SK-N-SH treated with all-trans-retinoic acid at 6 μM for 48 hours (cell line): ENCODE measurements around the gene SUOX.

ENCODE experiments used
- ATAC-seq: fragments of 200-7000 bp; cut with Tn5 transposase; 3 replicates; pipeline ENCODE4 v1.9.1; 2020; ENCODE audit warnings: mild to moderate bottlenecking, moderate library complexity
- ARNTL ChIP-seq: fragments of 450-650 bp; formaldehyde crosslinking; IDR thresholded peaks from 2 replicates; pipeline ENCODE4 v1.5.0; 2020; ENCODE audit warnings: low read depth, mild to moderate bottlenecking, moderate library complexity, borderline replicate concordance
- BACH2 ChIP-seq: fragments of 250-450 bp; sonication (Bioruptor Pico); IDR thresholded peaks from 2 replicates; pipeline ENCODE4 v1.9.0; 2021; ENCODE audit warnings: mild to moderate bottlenecking, borderline replicate concordance
- ESRRG ChIP-seq: fragments of 250-450 bp; sonication (Bioruptor Pico); IDR thresholded peaks from 2 replicates; pipeline ENCODE4 v1.6.1; 2021; ENCODE audit warnings: mild to moderate bottlenecking
- ISL1 ChIP-seq: fragments of 250-450 bp; sonication (Bioruptor Pico); IDR thresholded peaks from 2 replicates; pipeline ENCODE4 v2.1.2; 2022; ENCODE audit warnings: mild to moderate bottlenecking, moderate library complexity
- OSR1 ChIP-seq: fragments of 250-450 bp; sonication (Bioruptor Pico); IDR thresholded peaks from 2 replicates; pipeline ENCODE4 v1.8.0; 2022; ENCODE audit warnings: moderate library complexity, mild to moderate bottlenecking, inconsistent platforms
- POU6F1 ChIP-seq: fragments of 250-450 bp; sonication (Bioruptor Pico); IDR thresholded peaks from 2 replicates; pipeline ENCODE4 v1.8.0; 2021; ENCODE audit warnings: low read depth, mild to moderate bottlenecking, moderate library complexity, borderline replicate concordance
- PPARA ChIP-seq: fragments of 250-450 bp; sonication (Bioruptor Pico); IDR thresholded peaks from 2 replicates; pipeline ENCODE4 v1.5.0; 2020; ENCODE audit warnings: mild to moderate bottlenecking, borderline replicate concordance
- RARB ChIP-seq: fragments of 250-450 bp; sonication (Bioruptor Pico); IDR thresholded peaks from 2 replicates; pipeline ENCODE4 v1.8.0; 2021; ENCODE audit warnings: mild to moderate bottlenecking, moderate library complexity
- SNAI2 ChIP-seq: fragments of 250-450 bp; sonication (Bioruptor Pico); IDR thresholded peaks from 2 replicates; pipeline ENCODE4 v1.5.0; 2020; ENCODE audit warnings: mild to moderate bottlenecking, moderate library complexity
- TCF4 ChIP-seq: fragments of 250-450 bp; sonication (Bioruptor Pico); IDR thresholded peaks from 2 replicates; pipeline ENCODE4 v1.8.0; 2021; ENCODE audit warnings: mild to moderate bottlenecking, moderate library complexity, borderline replicate concordance
- TOX ChIP-seq: fragments of 250-450 bp; sonication (Bioruptor Pico); IDR thresholded peaks from 2 replicates; pipeline ENCODE4 v1.8.0; 2021; ENCODE audit warnings: mild to moderate bottlenecking, moderate library complexity, borderline replicate concordance
- ZC3H10 ChIP-seq: fragments of 250-450 bp; sonication (Bioruptor Pico); IDR thresholded peaks from 2 replicates; pipeline ENCODE4 v1.5.1; 2021; ENCODE audit warnings: mild to moderate bottlenecking, moderate library complexity
- ZFP30 ChIP-seq: fragments of 450-650 bp; formaldehyde crosslinking; IDR thresholded peaks from 2 replicates; pipeline ENCODE4 v1.5.0; 2022; ENCODE audit warnings: mild to moderate bottlenecking, moderate library complexity
- ZNF565 ChIP-seq: fragments of 450-650 bp; formaldehyde crosslinking; conservative IDR thresholded peaks from 2 replicates; pipeline ENCODE4 v1.5.0; 2020; ENCODE audit warnings: low read depth, mild to moderate bottlenecking, moderate library complexity
- TF ChIP-seq, protein P1 (sequence below): fragments of 250-450 bp; sonication (Bioruptor Pico); IDR thresholded peaks from 2 replicates; pipeline ENCODE4 v1.5.0; 2020; ENCODE audit warnings: mild to moderate bottlenecking, moderate library complexity
- TF ChIP-seq, protein P2 (sequence below): fragments of 250-450 bp; sonication (Bioruptor Pico); IDR thresholded peaks from 2 replicates; pipeline ENCODE4 v1.8.0; 2020; ENCODE audit warnings: mild to moderate bottlenecking, moderate library complexity, borderline replicate concordance
- TF ChIP-seq, protein P3 (sequence below): fragments of 250-450 bp; sonication (Bioruptor Pico); IDR thresholded peaks from 2 replicates; pipeline ENCODE4 v1.5.1; 2020; ENCODE audit warnings: low read depth, mild to moderate bottlenecking, moderate library complexity
- TF ChIP-seq, protein P4 (sequence below): fragments of 250-450 bp; sonication (Bioruptor Pico); IDR thresholded peaks from 2 replicates; pipeline ENCODE4 v1.5.1; 2021; ENCODE audit warnings: mild to moderate bottlenecking, moderate library complexity

Gene SUOX

DNA sequence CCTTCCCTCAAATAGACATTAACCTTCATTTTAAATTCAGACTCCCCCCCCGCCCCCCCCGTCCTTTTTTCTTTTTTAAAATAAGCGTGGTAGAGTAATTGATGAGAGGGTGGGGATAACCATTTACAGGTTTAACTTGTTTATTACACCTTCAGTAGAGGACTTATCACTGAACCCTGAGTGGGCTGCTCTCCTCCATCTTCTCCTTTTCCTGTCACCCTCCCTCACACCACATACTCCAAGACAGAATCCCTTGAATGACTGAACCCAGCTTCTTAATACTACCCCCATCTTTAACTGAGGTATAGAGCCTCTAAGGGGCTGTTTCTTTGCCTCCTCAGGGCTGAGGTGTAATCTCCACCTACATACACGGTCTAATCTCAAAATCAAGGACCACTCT lies 20.1 kb downstream of the SUOX start:
- no peak for TF ChIP-seq SNAI2 (CRISPR knock-in tag)
- no peak for TF ChIP-seq ZNF565 (CRISPR knock-in tag)
- TF ChIP-seq RARB: no peak
- TF ChIP-seq, protein P1, sequence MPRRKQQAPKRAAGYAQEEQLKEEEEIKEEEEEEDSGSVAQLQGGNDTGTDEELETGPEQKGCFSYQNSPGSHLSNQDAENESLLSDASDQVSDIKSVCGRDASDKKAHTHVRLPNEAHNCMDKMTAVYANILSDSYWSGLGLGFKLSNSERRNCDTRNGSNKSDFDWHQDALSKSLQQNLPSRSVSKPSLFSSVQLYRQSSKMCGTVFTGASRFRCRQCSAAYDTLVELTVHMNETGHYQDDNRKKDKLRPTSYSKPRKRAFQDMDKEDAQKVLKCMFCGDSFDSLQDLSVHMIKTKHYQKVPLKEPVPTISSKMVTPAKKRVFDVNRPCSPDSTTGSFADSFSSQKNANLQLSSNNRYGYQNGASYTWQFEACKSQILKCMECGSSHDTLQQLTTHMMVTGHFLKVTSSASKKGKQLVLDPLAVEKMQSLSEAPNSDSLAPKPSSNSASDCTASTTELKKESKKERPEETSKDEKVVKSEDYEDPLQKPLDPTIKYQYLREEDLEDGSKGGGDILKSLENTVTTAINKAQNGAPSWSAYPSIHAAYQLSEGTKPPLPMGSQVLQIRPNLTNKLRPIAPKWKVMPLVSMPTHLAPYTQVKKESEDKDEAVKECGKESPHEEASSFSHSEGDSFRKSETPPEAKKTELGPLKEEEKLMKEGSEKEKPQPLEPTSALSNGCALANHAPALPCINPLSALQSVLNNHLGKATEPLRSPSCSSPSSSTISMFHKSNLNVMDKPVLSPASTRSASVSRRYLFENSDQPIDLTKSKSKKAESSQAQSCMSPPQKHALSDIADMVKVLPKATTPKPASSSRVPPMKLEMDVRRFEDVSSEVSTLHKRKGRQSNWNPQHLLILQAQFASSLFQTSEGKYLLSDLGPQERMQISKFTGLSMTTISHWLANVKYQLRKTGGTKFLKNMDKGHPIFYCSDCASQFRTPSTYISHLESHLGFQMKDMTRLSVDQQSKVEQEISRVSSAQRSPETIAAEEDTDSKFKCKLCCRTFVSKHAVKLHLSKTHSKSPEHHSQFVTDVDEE (CRISPR knock-in tag): no peak
- TF ChIP-seq, protein P2, sequence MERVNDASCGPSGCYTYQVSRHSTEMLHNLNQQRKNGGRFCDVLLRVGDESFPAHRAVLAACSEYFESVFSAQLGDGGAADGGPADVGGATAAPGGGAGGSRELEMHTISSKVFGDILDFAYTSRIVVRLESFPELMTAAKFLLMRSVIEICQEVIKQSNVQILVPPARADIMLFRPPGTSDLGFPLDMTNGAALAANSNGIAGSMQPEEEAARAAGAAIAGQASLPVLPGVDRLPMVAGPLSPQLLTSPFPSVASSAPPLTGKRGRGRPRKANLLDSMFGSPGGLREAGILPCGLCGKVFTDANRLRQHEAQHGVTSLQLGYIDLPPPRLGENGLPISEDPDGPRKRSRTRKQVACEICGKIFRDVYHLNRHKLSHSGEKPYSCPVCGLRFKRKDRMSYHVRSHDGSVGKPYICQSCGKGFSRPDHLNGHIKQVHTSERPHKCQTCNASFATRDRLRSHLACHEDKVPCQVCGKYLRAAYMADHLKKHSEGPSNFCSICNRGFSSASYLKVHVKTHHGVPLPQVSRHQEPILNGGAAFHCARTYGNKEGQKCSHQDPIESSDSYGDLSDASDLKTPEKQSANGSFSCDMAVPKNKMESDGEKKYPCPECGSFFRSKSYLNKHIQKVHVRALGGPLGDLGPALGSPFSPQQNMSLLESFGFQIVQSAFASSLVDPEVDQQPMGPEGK: no peak
- no peak for TF ChIP-seq BACH2 (CRISPR knock-in tag)
- no peak for TF ChIP-seq TOX (CRISPR knock-in tag)
- TF ChIP-seq ZC3H10 (CRISPR knock-in tag): no peak
- no peak for TF ChIP-seq TCF4 (CRISPR knock-in tag)
- TF ChIP-seq ISL1 (CRISPR knock-in tag): no peak
- no peak for TF ChIP-seq POU6F1 (CRISPR knock-in tag)
- TF ChIP-seq ARNTL (CRISPR knock-in tag): no peak
- TF ChIP-seq ZFP30 (CRISPR knock-in tag): no peak
- TF ChIP-seq PPARA (CRISPR knock-in tag): no peak
- no peak for TF ChIP-seq ESRRG
- no peak for ATAC-seq

DNA sequence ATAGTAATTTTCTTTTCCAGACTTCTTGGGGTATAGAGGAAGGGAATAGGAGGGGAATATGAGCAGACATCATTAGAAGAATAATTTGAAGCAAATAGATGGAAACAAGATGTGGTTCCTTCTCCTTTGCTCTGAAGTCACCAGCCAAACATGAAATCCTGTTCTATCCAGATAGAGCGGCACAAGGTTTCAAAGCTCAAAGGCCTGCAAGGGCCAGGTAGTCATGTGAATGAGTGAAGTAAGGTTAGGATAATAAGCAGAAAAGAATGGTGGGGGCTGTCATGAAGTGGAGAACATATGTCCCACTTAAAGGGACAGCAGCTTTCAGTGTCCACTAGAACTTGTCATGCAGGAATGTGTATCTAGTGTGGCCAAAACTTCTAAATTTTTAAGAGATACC lies 21.3 kb downstream of the SUOX start:
- ATAC-seq: no peak
- TF ChIP-seq PPARA (CRISPR knock-in tag) (no peak), TOX (CRISPR knock-in tag) (no peak), SNAI2 (CRISPR knock-in tag) (no peak), BACH2 (CRISPR knock-in tag) (no peak), OSR1 (CRISPR knock-in tag) (no peak), ESRRG (no peak), ZFP30 (CRISPR knock-in tag) (no peak)
- TF ChIP-seq, protein P2: no peak
- TF ChIP-seq, protein P3, sequence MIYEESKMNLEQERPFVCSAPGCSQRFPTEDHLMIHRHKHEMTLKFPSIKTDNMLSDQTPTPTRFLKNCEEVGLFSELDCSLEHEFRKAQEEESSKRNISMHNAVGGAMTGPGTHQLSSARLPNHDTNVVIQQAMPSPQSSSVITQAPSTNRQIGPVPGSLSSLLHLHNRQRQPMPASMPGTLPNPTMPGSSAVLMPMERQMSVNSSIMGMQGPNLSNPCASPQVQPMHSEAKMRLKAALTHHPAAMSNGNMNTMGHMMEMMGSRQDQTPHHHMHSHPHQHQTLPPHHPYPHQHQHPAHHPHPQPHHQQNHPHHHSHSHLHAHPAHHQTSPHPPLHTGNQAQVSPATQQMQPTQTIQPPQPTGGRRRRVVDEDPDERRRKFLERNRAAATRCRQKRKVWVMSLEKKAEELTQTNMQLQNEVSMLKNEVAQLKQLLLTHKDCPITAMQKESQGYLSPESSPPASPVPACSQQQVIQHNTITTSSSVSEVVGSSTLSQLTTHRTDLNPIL: no peak
- TF ChIP-seq, protein P4, sequence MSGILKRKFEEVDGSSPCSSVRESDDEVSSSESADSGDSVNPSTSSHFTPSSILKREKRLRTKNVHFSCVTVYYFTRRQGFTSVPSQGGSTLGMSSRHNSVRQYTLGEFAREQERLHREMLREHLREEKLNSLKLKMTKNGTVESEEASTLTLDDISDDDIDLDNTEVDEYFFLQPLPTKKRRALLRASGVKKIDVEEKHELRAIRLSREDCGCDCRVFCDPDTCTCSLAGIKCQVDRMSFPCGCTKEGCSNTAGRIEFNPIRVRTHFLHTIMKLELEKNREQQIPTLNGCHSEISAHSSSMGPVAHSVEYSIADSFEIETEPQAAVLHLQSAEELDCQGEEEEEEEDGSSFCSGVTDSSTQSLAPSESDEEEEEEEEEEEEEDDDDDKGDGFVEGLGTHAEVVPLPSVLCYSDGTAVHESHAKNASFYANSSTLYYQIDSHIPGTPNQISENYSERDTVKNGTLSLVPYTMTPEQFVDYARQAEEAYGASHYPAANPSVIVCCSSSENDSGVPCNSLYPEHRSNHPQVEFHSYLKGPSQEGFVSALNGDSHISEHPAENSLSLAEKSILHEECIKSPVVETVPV (CRISPR knock-in tag): no peak
